ENCODE measurements around the gene DUSP12. TPM values are rescaled to one million over a fixed set of nuclear protein-coding genes. Genes with fewer than 3 reads are reported as not detected.

Gene DUSP12
- total and polyA plus RNA-seq, 2 donors (not counting 1 experiment from before 2014, with no cell fraction given): 29.5 to 41.9 TPM

GRCh38 chr1:161731981-161732718 is 17.4 kb upstream of the DUSP12 start:
- Mint-ChIP-seq H3K27ac (no peak overlapping the region), H3K9me3 (ENCODE audit: insufficient read depth) (no peaks in the 10 kb centered on the region), H3K27me3 (no peaks in the 10 kb centered on the region), H3K4me3 (no peak overlapping the region), H3K4me1 (peaks cover 31% of the 10 kb centered on the region)
- Histone ChIP-seq H3K27ac (ENCODE audit: low read length in 2 of 2) (no peak overlapping the region), H3K9ac (ENCODE audit: low read length) (no peak overlapping the region), H3K4me3 (ENCODE audit: control extremely low read depth in 1 of 5, extremely low read depth in 1 of 5, insufficient read depth in 1 of 5, low read depth in 2 of 5, low read length in 4 of 5) (no peak overlapping the region), H3K27me3 (replicated peaks in 1 of 4; ENCODE audit: control extremely low read depth in 1 of 4, control insufficient read depth in 3 of 4, insufficient read depth in 4 of 4, low read length in 3 of 4) (no peaks in the 10 kb centered on the region), H3K79me2 (ENCODE audit: control insufficient read depth, insufficient read depth, low read length) (no peaks in the 10 kb centered on the region), H4K20me1 (ENCODE audit: control insufficient read depth, insufficient read depth, low read length, poor library complexity, severe bottlenecking) (no peaks in the 10 kb centered on the region), H3K9me3 (ENCODE audit: control extremely low read depth in 1 of 3, control insufficient read depth in 2 of 3, insufficient read depth in 1 of 3, low read length in 2 of 3) (no peaks in the 10 kb centered on the region), H3K4me2 (replicated peaks; ENCODE audit: low read depth, low read length, poor library complexity, severe bottlenecking) (no peak overlapping the region), H3K4me1 (ENCODE audit: control insufficient read depth in 2 of 2, insufficient read depth in 2 of 2, low read length in 2 of 2) (peaks cover 8 to 9% of the 10 kb centered on the region in 2 donors), H2AFZ (ENCODE audit: insufficient read depth, low read depth, low read length, poor library complexity, severe bottlenecking) (no peak overlapping the region), H3K36me3 (replicated peaks in 1 of 2; ENCODE audit: control extremely low read depth in 1 of 2, control insufficient read depth in 1 of 2, extremely low read depth in 1 of 2, insufficient read depth in 2 of 2, low read length in 1 of 2) (no peaks in the 10 kb centered on the region)
- DNase-seq (no peak), ATAC-seq (ENCODE audit: low read depth) (no peak)
- intact Hi-C loops (cut with micrococcal nuclease): no loop called here
- TF ChIP-seq EZH2 (IDR thresholded peaks at IDR 0.05; ENCODE audit: borderline replicate concordance, insufficient read depth, low read depth, low read length, poor library complexity, severe bottlenecking): no peak
- no peak for TF ChIP-seq CTCF (IDR thresholded peaks at IDR 0.05)
- POLR2A ChIA-PET: interaction anchor here (0.7 kb wide), 1 partner anchor 248 kb away, joined by 3 read pairs; no protein-coding TSS in a partner anchor
- CTCF ChIA-PET: interaction anchor here (0.8 to 8.6 kb wide), 3 partner anchors 7 to 84 kb away, joined by 3 to 142 read pairs (median 3); partner anchors contain the start of gene FCRLA
- 100% methylated on average over 1 of the region's 5 CpGs for WGBS (ENCODE audit: insufficient coverage)

GRCh38 chr1:161733526-161733925 is 16.1 kb upstream of the DUSP12 start:
- CTCF ChIA-PET: interaction anchor here (1.1 to 8.6 kb wide), 3 partner anchors 5 to 165 kb away, joined by 3 to 142 read pairs (median 3); no protein-coding TSS in a partner anchor

More at GRCh38 chr1:161733526-161733925, 16.1 kb upstream of the DUSP12 start:
- Histone ChIP-seq H3K79me2 (ENCODE audit: control insufficient read depth, insufficient read depth, low read length) (no peaks in the 10 kb centered on the region), H3K36me3 (replicated peaks in 1 of 2; ENCODE audit: control extremely low read depth in 1 of 2, control insufficient read depth in 1 of 2, extremely low read depth in 1 of 2, insufficient read depth in 2 of 2, low read length in 1 of 2) (no peaks in the 10 kb centered on the region), H3K9ac (ENCODE audit: low read length) (no peak overlapping the region), H3K4me2 (replicated peaks; ENCODE audit: low read depth, low read length, poor library complexity, severe bottlenecking) (no peak overlapping the region), H3K27ac (ENCODE audit: low read length in 2 of 2) (no peak overlapping the region), H2AFZ (ENCODE audit: insufficient read depth, low read depth, low read length, poor library complexity, severe bottlenecking) (no peak overlapping the region), H3K4me1 (ENCODE audit: control insufficient read depth in 2 of 2, insufficient read depth in 2 of 2, low read length in 2 of 2) (peaks cover 4 to 7% of the 10 kb centered on the region in 2 donors), H3K4me3 (ENCODE audit: control extremely low read depth in 1 of 5, extremely low read depth in 1 of 5, insufficient read depth in 1 of 5, low read depth in 2 of 5, low read length in 4 of 5) (no peak overlapping the region), H4K20me1 (ENCODE audit: control insufficient read depth, insufficient read depth, low read length, poor library complexity, severe bottlenecking) (no peaks in the 10 kb centered on the region), H3K9me3 (ENCODE audit: control extremely low read depth in 1 of 3, control insufficient read depth in 2 of 3, insufficient read depth in 1 of 3, low read length in 2 of 3) (no peaks in the 10 kb centered on the region), H3K27me3 (replicated peaks in 1 of 4; ENCODE audit: control extremely low read depth in 1 of 4, control insufficient read depth in 3 of 4, insufficient read depth in 4 of 4, low read length in 3 of 4) (no peaks in the 10 kb centered on the region)
- H3K27ac Mint-ChIP-seq: no peak overlapping the region
- H3K4me3 Mint-ChIP-seq: no peak overlapping the region
- H3K27me3 Mint-ChIP-seq: no peaks in the 10 kb centered on the region
- intact Hi-C loops (cut with micrococcal nuclease): no loop called here
- no peak for ATAC-seq (ENCODE audit: low read depth)
- H3K9me3 Mint-ChIP-seq (ENCODE audit: insufficient read depth): no peaks in the 10 kb centered on the region
- POLR2A ChIA-PET: interaction anchor here (0.7 kb wide), 1 partner anchor 1294 kb away, joined by 3 read pairs; no protein-coding TSS in a partner anchor
- DNase-seq: no peak
- peaks cover 27% of the 10 kb centered on the region for H3K4me1 Mint-ChIP-seq
- TF ChIP-seq CTCF (IDR thresholded peaks at IDR 0.05): no peak
- TF ChIP-seq EZH2 (IDR thresholded peaks at IDR 0.05; ENCODE audit: borderline replicate concordance, insufficient read depth, low read depth, low read length, poor library complexity, severe bottlenecking): no peak
- WGBS (ENCODE audit: insufficient coverage): no CpG with 5 or more reads among the region's 1 CpG

Data from B cell (primary cell).